Fibroblast of lung (primary cell): ENCODE measurements around the gene PCDH9. TPM values are rescaled to one million over a fixed set of nuclear protein-coding genes. Genes with fewer than 3 reads are reported as not detected.

Experiments
- DNase-seq, 2 donors: peaks; one replicate each; pipeline versions ENCODE4 v3.0.0 to v3.0.0-alpha.2; 2010; ENCODE audit warnings: low read depth in 2 of 2
- H2AFZ ChIP-seq: 2 replicates; pipeline ENCODE4 v1.5.1; 2012; ENCODE audit warnings: low read length, control low read depth, inconsistent platforms
- H3K27ac ChIP-seq: 2 replicates; pipeline ENCODE4 v1.5.1; 2011; ENCODE audit warnings: low read length, control low read depth; ENCODE audit not compliant: insufficient read depth
- H3K27me3 ChIP-seq: 2 replicates; pipeline ENCODE4 v1.5.1; 2011; ENCODE audit warnings: mild to moderate bottlenecking, low read length; ENCODE audit not compliant: control insufficient read depth, insufficient read depth
- H3K36me3 ChIP-seq: 2 replicates; pipeline ENCODE4 v1.5.1; 2011; ENCODE audit warnings: low read length; ENCODE audit not compliant: control insufficient read depth, insufficient read depth
- H3K4me1 ChIP-seq: 2 replicates; pipeline ENCODE4 v1.5.1; 2011; ENCODE audit warnings: low read length; ENCODE audit not compliant: control insufficient read depth, insufficient read depth; ENCODE audit errors: extremely low read depth
- H3K4me2 ChIP-seq: 2 replicates; pipeline ENCODE4 v1.5.1; 2011; ENCODE audit warnings: low read length, control low read depth; ENCODE audit not compliant: insufficient read depth; ENCODE audit errors: extremely low read depth
- H3K4me3 ChIP-seq, 4 experiments: fragments of 200-600 bp in 1 of 4; sonication (generic) in 1 of 4; replicated peaks in 1 of 4; 2 replicates each; pipeline ENCODE4 v1.5.1; 2011 to 2016; ENCODE audit warnings: low read length in 4 of 4, low read depth in 3 of 4, mild to moderate bottlenecking in 3 of 4, control low read depth in 2 of 4, inconsistent platforms in 1 of 4, mixed read lengths in 1 of 4; ENCODE audit not compliant: insufficient read depth in 1 of 4; ENCODE audit errors: control extremely low read depth in 1 of 4
- H3K79me2 ChIP-seq: 2 replicates; pipeline ENCODE4 v1.5.1; 2012; ENCODE audit warnings: mild to moderate bottlenecking, low read length, inconsistent platforms; ENCODE audit not compliant: control insufficient read depth, insufficient read depth
- H3K9ac ChIP-seq: 2 replicates; pipeline ENCODE4 v1.5.1; 2011; ENCODE audit warnings: mild to moderate bottlenecking, low read length, control low read depth; ENCODE audit not compliant: insufficient read depth
- H3K9me3 ChIP-seq: 2 replicates; pipeline ENCODE4 v1.5.1; 2012; ENCODE audit warnings: low read depth, low read length; ENCODE audit not compliant: control insufficient read depth, insufficient read depth
- H4K20me1 ChIP-seq: 2 replicates; pipeline ENCODE4 v1.5.1; 2011; ENCODE audit warnings: low read length; ENCODE audit not compliant: control insufficient read depth, insufficient read depth; ENCODE audit errors: extremely low read depth
- EZH2 ChIP-seq: IDR thresholded peaks from 2 replicates; pipeline ENCODE4 v1.5.1; 2012; ENCODE audit warnings: low read length, control low read depth, mild to moderate bottlenecking; ENCODE audit errors: missing control alignments
- polyA plus RNA-seq, 2 donors: library from polyadenylated mRNA; depleted of rRNA in 1 of 2; stranded (reverse) in 1 of 2; unstranded in 1 of 2; fragments of >200 nt; gene quantifications; 2 replicates each; pipeline ENCODE4 v1.2.1, GENCODE V29; 2011 to 2012; ENCODE audit warnings: missing spikeins in 1 of 2
- total RNA-seq: library from RNA; depleted of rRNA; stranded (reverse); fragments of >200 nt; gene quantifications from 2 replicates; pipeline ENCODE4 v1.2.1, GENCODE V29; 2014
- TF ChIP-seq, protein P1 (sequence below), 2 donors: IDR thresholded peaks in 1 of 2; conservative IDR thresholded peaks in 1 of 2; 1 replicate in 1 of 2; 2 replicates in 1 of 2; pipeline ENCODE4 v1.5.1; 2011 to 2012; ENCODE audit warnings: low read length in 2 of 2, control low read depth in 1 of 2, inconsistent platforms in 1 of 2, low read depth in 1 of 2, mild to moderate bottlenecking in 1 of 2

Gene PCDH9
- total and polyA plus RNA-seq, 2 donors (not counting 1 experiment from before 2014, with no cell fraction given) = 0.50 to 0.67 TPM

DNA sequence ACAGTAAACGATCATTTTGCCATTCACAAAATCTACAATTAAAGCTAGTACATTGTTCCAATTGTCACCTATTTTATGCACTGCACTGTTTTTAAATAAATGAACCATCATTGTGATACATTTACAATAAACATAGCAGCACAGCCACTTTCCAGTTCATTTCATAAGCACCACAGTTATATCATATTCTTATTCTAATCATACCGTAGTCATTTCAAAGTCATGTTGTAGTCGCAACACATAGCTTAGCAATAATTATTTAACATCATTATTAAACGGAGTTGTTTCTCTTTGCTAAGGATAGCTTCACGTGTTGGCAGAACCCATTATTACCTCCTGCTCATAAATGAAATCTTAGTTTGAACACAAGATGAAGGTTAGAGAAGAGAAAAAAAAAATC lies 2.2 kb upstream of the PCDH9 start:
- H3K4me3 ChIP-seq = no peak overlapping the region
- H4K20me1 ChIP-seq = no peaks in the 10 kb centered on the region
- no peak overlapping the region for H3K27ac ChIP-seq
- no peaks in the 10 kb centered on the region for H3K27me3 ChIP-seq
- H2AFZ ChIP-seq = no peak overlapping the region
- DNase-seq = no peak
- H3K9me3 ChIP-seq = no peaks in the 10 kb centered on the region
- no peaks in the 10 kb centered on the region for H3K4me1 ChIP-seq
- no peak overlapping the region for H3K4me2 ChIP-seq
- no peaks in the 10 kb centered on the region for H3K79me2 ChIP-seq
- no peaks in the 10 kb centered on the region for H3K36me3 ChIP-seq
- H3K9ac ChIP-seq = no peak overlapping the region
- TF ChIP-seq, protein P1, sequence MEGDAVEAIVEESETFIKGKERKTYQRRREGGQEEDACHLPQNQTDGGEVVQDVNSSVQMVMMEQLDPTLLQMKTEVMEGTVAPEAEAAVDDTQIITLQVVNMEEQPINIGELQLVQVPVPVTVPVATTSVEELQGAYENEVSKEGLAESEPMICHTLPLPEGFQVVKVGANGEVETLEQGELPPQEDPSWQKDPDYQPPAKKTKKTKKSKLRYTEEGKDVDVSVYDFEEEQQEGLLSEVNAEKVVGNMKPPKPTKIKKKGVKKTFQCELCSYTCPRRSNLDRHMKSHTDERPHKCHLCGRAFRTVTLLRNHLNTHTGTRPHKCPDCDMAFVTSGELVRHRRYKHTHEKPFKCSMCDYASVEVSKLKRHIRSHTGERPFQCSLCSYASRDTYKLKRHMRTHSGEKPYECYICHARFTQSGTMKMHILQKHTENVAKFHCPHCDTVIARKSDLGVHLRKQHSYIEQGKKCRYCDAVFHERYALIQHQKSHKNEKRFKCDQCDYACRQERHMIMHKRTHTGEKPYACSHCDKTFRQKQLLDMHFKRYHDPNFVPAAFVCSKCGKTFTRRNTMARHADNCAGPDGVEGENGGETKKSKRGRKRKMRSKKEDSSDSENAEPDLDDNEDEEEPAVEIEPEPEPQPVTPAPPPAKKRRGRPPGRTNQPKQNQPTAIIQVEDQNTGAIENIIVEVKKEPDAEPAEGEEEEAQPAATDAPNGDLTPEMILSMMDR (conservative IDR thresholded peaks at IDR 0.05 in 1 of 2, IDR thresholded peaks at IDR 0.05 in 1 of 2; ENCODE audit: low read depth in 1 of 2, low read length in 2 of 2) = no peak
- no peak for TF ChIP-seq EZH2

DNA sequence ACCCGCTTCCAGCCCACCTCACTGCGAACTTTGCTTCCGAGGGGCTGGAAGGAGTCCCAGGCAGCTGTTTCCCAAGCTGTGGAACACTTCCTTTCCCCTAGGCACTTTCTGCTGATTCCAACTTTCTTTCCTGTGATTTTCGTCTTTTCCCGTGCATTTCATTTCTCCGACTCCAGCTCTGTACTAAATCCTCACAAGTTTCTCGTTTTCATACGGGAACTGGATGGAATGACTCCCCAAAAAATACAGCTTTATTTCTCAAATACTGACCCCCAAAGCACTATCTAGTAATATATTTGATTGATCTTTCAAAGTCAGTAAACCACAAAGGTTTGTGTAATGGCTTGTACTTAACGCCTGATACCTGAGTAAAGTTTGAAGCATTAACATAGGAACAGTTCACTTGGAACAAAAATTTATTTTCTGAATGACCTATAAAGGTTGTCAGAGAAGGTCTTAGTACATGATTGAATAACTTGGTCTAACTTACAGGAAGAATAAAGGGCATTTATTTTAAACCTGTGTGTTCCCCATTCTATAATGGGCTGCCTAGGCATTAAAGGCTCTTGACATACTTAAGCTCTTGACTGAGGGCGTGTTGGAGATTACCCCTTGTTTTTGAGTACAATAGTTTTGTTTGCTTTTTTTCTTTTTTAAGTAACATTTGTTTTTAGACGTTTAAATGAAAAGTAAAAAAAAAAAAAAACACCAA lies 1.3 kb upstream of the PCDH9 start:
- no peak for TF ChIP-seq EZH2
- peak; percentile 8 to 27 for DNase-seq

DNA sequence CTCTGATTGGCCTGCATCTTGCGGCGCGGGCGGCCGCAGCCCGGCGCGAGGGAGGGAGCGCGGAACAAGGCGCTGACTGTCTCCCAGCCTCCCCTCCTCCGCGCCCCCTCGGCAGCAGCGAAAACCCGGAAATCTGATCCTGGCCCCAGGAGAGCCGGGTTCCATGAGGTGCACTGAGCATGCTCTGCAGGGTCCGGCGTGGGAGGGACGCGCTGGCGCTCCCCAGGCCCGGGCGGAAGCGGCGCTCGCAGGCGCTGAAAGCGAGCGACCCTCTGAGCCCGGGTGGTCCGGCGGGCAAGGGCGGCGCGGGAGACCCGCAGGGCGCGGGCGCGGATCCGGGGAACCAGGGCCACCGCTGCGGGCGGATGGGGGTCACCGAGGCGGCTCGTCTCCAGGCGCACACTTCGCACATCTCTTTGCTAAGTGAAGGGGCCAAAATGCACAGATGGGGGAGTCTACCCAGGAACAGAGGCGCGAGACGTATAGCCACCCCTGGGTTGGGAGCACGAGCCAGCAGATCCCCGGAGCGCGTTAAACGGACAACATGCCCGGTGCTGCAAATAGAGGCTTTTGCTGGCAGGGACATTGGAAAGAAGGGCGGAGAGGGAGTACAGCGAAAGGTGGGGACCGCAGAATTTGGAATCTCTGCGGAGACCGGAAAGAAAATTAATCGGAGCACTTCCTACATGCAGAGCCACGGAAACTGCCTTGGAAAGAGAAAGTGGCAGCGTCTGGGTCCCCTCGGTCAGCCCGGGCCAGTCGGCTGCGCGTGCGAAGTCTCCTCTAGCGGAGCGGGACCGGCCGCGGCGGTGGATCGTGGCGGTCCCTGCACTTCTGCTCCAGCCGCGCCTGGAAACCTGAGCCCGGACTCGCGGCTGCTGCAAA lies 510 bp upstream of the PCDH9 start:
- Histone ChIP-seq H3K9me3 (no peaks in the 10 kb centered on the region), H3K36me3 (no peaks in the 10 kb centered on the region), H3K4me2 (peak overlapping the region; percentile 82), H3K79me2 (no peaks in the 10 kb centered on the region), H3K9ac (peak overlapping the region; percentile 36), H3K4me3 (peak overlapping the region; percentile 75 to 87 (median 84)), H3K4me1 (no peaks in the 10 kb centered on the region), H3K27me3 (no peaks in the 10 kb centered on the region), H4K20me1 (no peaks in the 10 kb centered on the region), H3K27ac (no peak overlapping the region), H2AFZ (peak overlapping the region; percentile 95)
- DNase-seq = peak; percentile 98 to 99
- no peak for TF ChIP-seq EZH2

More for the DNA sequence above, 1.3 kb upstream of the PCDH9 start:
- Histone ChIP-seq H3K9ac (peak overlapping the region; percentile 32), H3K4me1 (no peaks in the 10 kb centered on the region), H3K36me3 (no peaks in the 10 kb centered on the region), H3K9me3 (no peaks in the 10 kb centered on the region), H3K4me3 (peak overlapping the region; percentile 72 to 87 (median 84)), H4K20me1 (no peaks in the 10 kb centered on the region), H2AFZ (peak overlapping the region; percentile 95), H3K27ac (no peak overlapping the region), H3K27me3 (no peaks in the 10 kb centered on the region), H3K4me2 (peak overlapping the region; percentile 78), H3K79me2 (no peaks in the 10 kb centered on the region)
